ENCODE measurements around the gene NAALADL2. TPM values are rescaled to one million over a fixed set of nuclear protein-coding genes. Genes with fewer than 3 reads are reported as not detected.

NAALADL2 gene
- total RNA-seq, 4 donors from 2014 or later, result 0.26 to 218 (median 17.4) TPM

DNA sequence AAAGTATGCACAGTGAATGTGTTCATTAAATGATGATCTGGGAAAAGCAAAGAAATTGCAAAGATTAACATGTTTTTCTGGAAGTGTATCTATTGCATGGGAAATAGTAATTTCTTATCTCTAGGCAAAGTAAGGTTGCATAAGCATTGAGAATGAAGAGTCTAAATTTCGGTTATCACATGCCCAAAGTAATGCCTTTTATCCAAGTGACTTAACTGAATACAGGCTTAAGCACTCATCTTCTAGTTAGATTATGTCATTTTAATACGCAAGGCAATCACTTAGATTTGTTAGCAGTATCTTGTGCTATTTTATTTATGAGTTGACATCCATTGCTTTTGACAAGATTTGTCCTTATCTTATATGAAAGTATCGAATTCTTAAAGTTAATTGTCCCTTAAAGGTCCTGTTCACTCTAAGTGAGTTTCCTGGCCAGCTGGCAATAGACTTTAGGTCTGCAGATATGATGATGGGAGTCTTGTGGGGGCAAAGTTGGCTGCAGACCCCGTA lies 100.5 kb downstream of the NAALADL2 start:
- Histone ChIP-seq H3K9me3 (no peaks in the 10 kb centered on the region), H3K4me1 (no peaks in the 10 kb centered on the region), H3K4me3 (no peak overlapping the region), H3K27ac (no peak overlapping the region), H3K27me3 (no peaks in the 10 kb centered on the region), H3K36me3 (no peaks in the 10 kb centered on the region)
- intact Hi-C loops (cut with DNase I; ENCODE audit: low total_unique reads), result no loop called here
- TF ChIP-seq, protein P1, sequence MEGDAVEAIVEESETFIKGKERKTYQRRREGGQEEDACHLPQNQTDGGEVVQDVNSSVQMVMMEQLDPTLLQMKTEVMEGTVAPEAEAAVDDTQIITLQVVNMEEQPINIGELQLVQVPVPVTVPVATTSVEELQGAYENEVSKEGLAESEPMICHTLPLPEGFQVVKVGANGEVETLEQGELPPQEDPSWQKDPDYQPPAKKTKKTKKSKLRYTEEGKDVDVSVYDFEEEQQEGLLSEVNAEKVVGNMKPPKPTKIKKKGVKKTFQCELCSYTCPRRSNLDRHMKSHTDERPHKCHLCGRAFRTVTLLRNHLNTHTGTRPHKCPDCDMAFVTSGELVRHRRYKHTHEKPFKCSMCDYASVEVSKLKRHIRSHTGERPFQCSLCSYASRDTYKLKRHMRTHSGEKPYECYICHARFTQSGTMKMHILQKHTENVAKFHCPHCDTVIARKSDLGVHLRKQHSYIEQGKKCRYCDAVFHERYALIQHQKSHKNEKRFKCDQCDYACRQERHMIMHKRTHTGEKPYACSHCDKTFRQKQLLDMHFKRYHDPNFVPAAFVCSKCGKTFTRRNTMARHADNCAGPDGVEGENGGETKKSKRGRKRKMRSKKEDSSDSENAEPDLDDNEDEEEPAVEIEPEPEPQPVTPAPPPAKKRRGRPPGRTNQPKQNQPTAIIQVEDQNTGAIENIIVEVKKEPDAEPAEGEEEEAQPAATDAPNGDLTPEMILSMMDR (IDR thresholded peaks at IDR 0.05), result no peak
- TF ChIP-seq POLR2A (IDR thresholded peaks at IDR 0.05), result no peak
- DNase-seq, result no peak

DNA sequence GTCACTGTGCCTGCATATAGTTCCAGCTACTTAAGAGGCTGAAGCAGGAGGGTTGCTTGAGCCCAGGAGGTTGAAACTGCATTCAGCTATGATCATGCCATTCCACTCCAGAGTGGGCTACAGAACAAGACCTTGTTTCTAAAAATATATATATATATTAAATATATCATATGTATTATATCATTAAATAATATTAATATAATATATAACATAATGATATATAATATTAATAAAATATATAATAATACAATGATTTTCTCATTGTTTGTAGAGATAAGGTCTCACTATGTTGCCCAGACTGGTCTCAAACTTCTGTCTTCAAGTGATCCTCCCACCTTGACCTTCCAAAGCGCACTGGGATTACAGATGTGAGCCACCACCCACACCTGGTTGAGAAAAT lies 101.8 kb downstream of the NAALADL2 start:
- TF ChIP-seq, protein P1 (IDR thresholded peaks at IDR 0.05), result no peak
- no peak for TF ChIP-seq POLR2A (IDR thresholded peaks at IDR 0.05)
- Histone ChIP-seq H3K4me1 (no peaks in the 10 kb centered on the region), H3K36me3 (no peaks in the 10 kb centered on the region), H3K27ac (no peak overlapping the region), H3K27me3 (no peaks in the 10 kb centered on the region), H3K4me3 (no peak overlapping the region), H3K9me3 (no peaks in the 10 kb centered on the region)
- intact Hi-C loops (cut with DNase I; ENCODE audit: low total_unique reads), result no loop called here
- DNase-seq, result no peak

DNA sequence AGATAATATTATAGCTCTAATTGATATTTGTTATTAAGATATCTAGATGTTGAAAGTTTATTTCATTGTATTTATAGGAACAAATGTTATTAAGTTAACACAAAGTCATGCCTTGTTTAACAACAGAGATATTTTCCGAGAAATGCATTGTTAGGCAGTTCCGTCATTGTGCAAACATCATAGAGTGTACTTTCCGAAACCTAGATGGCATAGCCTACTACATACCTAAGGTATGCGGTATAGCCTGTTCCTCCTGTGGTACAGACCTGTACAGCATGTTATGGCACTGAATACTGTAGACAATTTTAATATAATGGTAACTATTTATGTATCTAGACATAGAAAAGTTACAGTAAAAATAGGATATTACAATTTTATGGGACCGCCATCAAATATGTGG lies 114.3 kb downstream of the NAALADL2 start:
- no peak overlapping the region for H3K27ac ChIP-seq
- H3K36me3 ChIP-seq, result no peaks in the 10 kb centered on the region
- no peaks in the 10 kb centered on the region for H3K27me3 ChIP-seq
- H3K9me3 ChIP-seq, result no peaks in the 10 kb centered on the region
- no peak for DNase-seq
- H3K4me1 ChIP-seq, result no peaks in the 10 kb centered on the region
- intact Hi-C loops (cut with DNase I; ENCODE audit: low total_unique reads), result no loop called here
- no peak overlapping the region for H3K4me3 ChIP-seq
- TF ChIP-seq, protein P1 (IDR thresholded peaks at IDR 0.05), result no peak
- TF ChIP-seq POLR2A (IDR thresholded peaks at IDR 0.05), result no peak

DNA sequence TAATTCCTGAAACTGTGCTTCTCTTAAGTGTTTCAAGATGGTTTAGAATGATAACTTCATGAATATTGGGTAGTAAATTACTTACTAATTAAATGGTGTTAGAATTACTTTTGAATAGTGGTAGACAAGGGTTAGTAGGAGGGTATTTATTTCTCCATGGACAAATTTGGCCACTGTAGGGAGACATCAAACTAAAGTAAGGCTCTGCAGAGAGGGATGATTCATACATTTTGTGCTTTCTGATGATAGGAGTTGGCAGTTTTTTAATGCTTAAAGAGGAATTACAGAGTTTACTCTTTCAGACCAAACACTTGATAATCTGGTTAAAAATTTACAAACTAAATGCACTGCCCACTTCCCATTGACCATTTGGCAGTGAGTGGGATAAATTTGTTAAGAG lies 127.6 kb downstream of the NAALADL2 start:
- intact Hi-C loops (cut with DNase I; ENCODE audit: low total_unique reads), result no loop called here

DNA sequence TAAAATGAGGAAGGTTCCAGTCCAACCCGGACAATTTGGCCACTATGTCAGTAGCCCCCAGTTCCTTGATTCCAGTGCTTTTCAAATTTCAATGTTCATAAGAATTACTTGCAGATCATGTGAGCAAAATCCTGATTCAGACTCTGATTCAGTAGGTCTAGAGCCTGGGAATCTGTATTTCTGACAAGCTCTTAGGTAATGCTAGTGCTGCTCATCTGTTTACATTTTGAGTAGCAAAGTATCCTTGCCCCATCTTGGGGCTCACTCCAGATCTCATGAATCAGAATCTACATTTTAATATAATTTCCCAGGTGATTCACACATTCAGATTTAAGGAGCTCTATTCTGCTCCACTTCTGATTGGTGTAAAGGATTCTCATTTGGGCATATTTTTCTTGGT lies 142.0 kb downstream of the NAALADL2 start:
- intact Hi-C loops (cut with DNase I; ENCODE audit: low total_unique reads), result no loop called here
- TF ChIP-seq POLR2A (IDR thresholded peaks at IDR 0.05), result no peak
- TF ChIP-seq, protein P1 (IDR thresholded peaks at IDR 0.05), result no peak
- no peak overlapping the region for H3K4me3 ChIP-seq
- H3K36me3 ChIP-seq, result no peaks in the 10 kb centered on the region
- H3K4me1 ChIP-seq, result no peaks in the 10 kb centered on the region
- DNase-seq, result no peak
- no peak overlapping the region for H3K27ac ChIP-seq
- no peaks in the 10 kb centered on the region for H3K27me3 ChIP-seq
- no peaks in the 10 kb centered on the region for H3K9me3 ChIP-seq

More for the DNA sequence above, 127.6 kb downstream of the NAALADL2 start:
- Histone ChIP-seq H3K27ac (no peak overlapping the region), H3K4me1 (no peaks in the 10 kb centered on the region), H3K27me3 (no peaks in the 10 kb centered on the region), H3K9me3 (no peaks in the 10 kb centered on the region), H3K36me3 (no peaks in the 10 kb centered on the region), H3K4me3 (no peak overlapping the region)
- TF ChIP-seq, protein P1 (IDR thresholded peaks at IDR 0.05), result no peak
- TF ChIP-seq POLR2A (IDR thresholded peaks at IDR 0.05), result no peak
- no peak for DNase-seq

All from uterus (tissue), 4 donors.